Endodermal cell (in vitro differentiated cells): ENCODE measurements around the gene KIZ. TPM values are rescaled to one million over a fixed set of nuclear protein-coding genes. Genes with fewer than 3 reads are reported as not detected.
A peak's percentile ranks its signal among the peaks of the same experiment; 100 is the strongest.

Experiments used
- DNase-seq: peaks from one replicate; pipeline ENCODE4 v3.0.0-alpha.2; 2017
- H3K27ac ChIP-seq: 2 replicates; pipeline ENCODE4 v1.5.1; 2013; ENCODE audit warnings: mild to moderate bottlenecking, low read depth, low read length, moderate library complexity
- H3K27me3 ChIP-seq: 2 replicates; pipeline ENCODE4 v1.6.1; 2013; ENCODE audit warnings: mild to moderate bottlenecking, low read length, moderate library complexity; ENCODE audit not compliant: insufficient read depth, control insufficient read depth, poor library complexity, severe bottlenecking
- H3K36me3 ChIP-seq: 2 replicates; pipeline ENCODE4 v1.7.0; 2013; ENCODE audit warnings: mild to moderate bottlenecking, low read length, moderate library complexity; ENCODE audit not compliant: control insufficient read depth, insufficient read depth
- H3K4me1 ChIP-seq: one replicate; pipeline ENCODE4 v1.7.0; 2013; ENCODE audit warnings: low read length; ENCODE audit not compliant: control insufficient read depth, insufficient read depth
- H3K4me3 ChIP-seq: 2 replicates; pipeline ENCODE4 v1.5.1; 2013; ENCODE audit warnings: mild to moderate bottlenecking, low read length, moderate library complexity
- H3K9ac ChIP-seq: 2 replicates; pipeline ENCODE4 v1.6.1; 2013; ENCODE audit warnings: mild to moderate bottlenecking, low read length, moderate library complexity; ENCODE audit not compliant: poor library complexity, severe bottlenecking; ENCODE audit errors: extremely low read depth
- H3K9me3 ChIP-seq: 2 replicates; pipeline ENCODE4 v1.6.1; 2013; ENCODE audit warnings: mild to moderate bottlenecking, low read length, moderate library complexity; ENCODE audit not compliant: control insufficient read depth
- H3K27ac Mint-ChIP-seq: 2 replicates; pipeline ENCODE4 v1.8.0; 2020; ENCODE audit warnings: mixed read lengths
- H3K27me3 Mint-ChIP-seq: 2 replicates; pipeline ENCODE4 v1.8.0; 2021; ENCODE audit warnings: mild to moderate bottlenecking, mixed read lengths; ENCODE audit not compliant: insufficient read depth
- H3K36me3 Mint-ChIP-seq: 2 replicates; pipeline ENCODE4 v1.8.0; 2020; ENCODE audit warnings: low read depth, mixed read lengths
- H3K4me1 Mint-ChIP-seq: 2 replicates; pipeline ENCODE4 v1.8.0; 2020; ENCODE audit warnings: mixed read lengths
- H3K4me3 Mint-ChIP-seq: 2 replicates; pipeline ENCODE4 v1.8.0; 2020; ENCODE audit warnings: mild to moderate bottlenecking, moderate library complexity, mixed read lengths
- H3K9me3 Mint-ChIP-seq: 2 replicates; pipeline ENCODE4 v1.8.0; 2020; ENCODE audit warnings: mild to moderate bottlenecking, mixed read lengths
- CTCF ChIP-seq: fragments of 200-600 bp; sonication (generic); conservative IDR thresholded peaks from 2 replicates; pipeline ENCODE4 v1.5.0; 2021; ENCODE audit warnings: antibody characterized with exemption, mild to moderate bottlenecking
- WGBS, 2 experiments: methylation state at CpG; one replicate each; pipeline versions ENCODE4 v1.1.5 to v1.1.7; 2013; ENCODE audit warnings: missing lambda C conversion rate in 2 of 2, mixed read lengths in 1 of 2; ENCODE audit not compliant: insufficient coverage in 1 of 2, insufficient read length in 1 of 2; 5-methylcytosine and 5-hydroxymethylcytosine counted together
- total RNA-seq, 2 donors: library from RNA; stranded (reverse); fragmentation: NEBNext Ultra II Directional in 1 of 2; extraction: Animal tissue kit (Norgen Biotek cat#: 25700) in 1 of 2; gene quantifications; 2 replicates in 1 of 2; 3 replicates in 1 of 2; pipeline ENCODE4 v1.2.1, GENCODE V29; 2021

Gene KIZ
- total RNA-seq, 2 donors from 2014 or later = 50.3 to 50.8 TPM

- H3K36me3 Mint-ChIP-seq = peaks cover 10% of the 10 kb centered on the region
- no peaks in the 10 kb centered on the region for H3K9me3 Mint-ChIP-seq
- H3K9me3 ChIP-seq = no peaks in the 10 kb centered on the region
- 15% methylated on average over 1 of the region's 1 CpG; no CpG with 5 or more reads in 1 of the 2 experiments for WGBS, 2 experiments
- no peaks in the 10 kb centered on the region for H3K36me3 ChIP-seq
- H3K27ac ChIP-seq = no peak overlapping the region
- peak overlapping the region; percentile 46 for H3K4me3 Mint-ChIP-seq
- peak overlapping the region; percentile 25 for H3K4me3 ChIP-seq
- H3K9ac ChIP-seq = no peak overlapping the region
- H3K27me3 ChIP-seq = no peaks in the 10 kb centered on the region
- no peaks in the 10 kb centered on the region for H3K27me3 Mint-ChIP-seq
- no peak for TF ChIP-seq CTCF
- H3K4me1 ChIP-seq = peaks cover 17% of the 10 kb centered on the region
- no peak for DNase-seq
- peak overlapping the region; percentile 91 for H3K27ac Mint-ChIP-seq
- peaks cover 65% of the 10 kb centered on the region for H3K4me1 Mint-ChIP-seq
Measured at GRCh38 chr20:21190869-21191268, 65.0 kb downstream of the KIZ start.

- whole genome bisulfite sequencing, 2 experiments = 13 to 19% methylated on average over 1 to 5 of the region's 5 CpGs
- no peaks in the 10 kb centered on the region for H3K9me3 Mint-ChIP-seq
- H3K27ac Mint-ChIP-seq = peak overlapping the region; percentile 91
Measured at GRCh38 chr20:21191839-21192238, 66.0 kb downstream of the KIZ start.

GRCh38 chr20:21202259-21202658 is 76.4 kb downstream of the KIZ start:
- no peak for DNase-seq
- Mint-ChIP-seq H3K27ac (no peak overlapping the region), H3K9me3 (no peaks in the 10 kb centered on the region), H3K4me1 (peaks cover 13% of the 10 kb centered on the region), H3K4me3 (no peak overlapping the region), H3K36me3 (peaks cover 22% of the 10 kb centered on the region), H3K27me3 (no peaks in the 10 kb centered on the region)
- no peaks in the 10 kb centered on the region for H3K36me3 ChIP-seq
- no peak overlapping the region for H3K27ac ChIP-seq
- H3K4me3 ChIP-seq = no peak overlapping the region
- H3K27me3 ChIP-seq = no peaks in the 10 kb centered on the region
- H3K9ac ChIP-seq = no peak overlapping the region
- no peaks in the 10 kb centered on the region for H3K9me3 ChIP-seq
- H3K4me1 ChIP-seq = no peaks in the 10 kb centered on the region
- no peak for TF ChIP-seq CTCF
- WGBS, 2 experiments = 100% methylated on average over 2 of the region's 2 CpGs; no CpG with 5 or more reads in 1 of the 2 experiments

More at GRCh38 chr20:21191839-21192238, 66.0 kb downstream of the KIZ start:
- H3K4me3 Mint-ChIP-seq = peak overlapping the region; percentile 46
- no peak for TF ChIP-seq CTCF
- no peak overlapping the region for H3K27ac ChIP-seq
- H3K27me3 Mint-ChIP-seq = no peaks in the 10 kb centered on the region
- no peak overlapping the region for H3K9ac ChIP-seq
- peak; percentile 86 for DNase-seq
- H3K4me1 Mint-ChIP-seq = peaks cover 66% of the 10 kb centered on the region
- no peaks in the 10 kb centered on the region for H3K27me3 ChIP-seq
- H3K36me3 Mint-ChIP-seq = peaks cover 7% of the 10 kb centered on the region
- no peaks in the 10 kb centered on the region for H3K36me3 ChIP-seq
- H3K4me3 ChIP-seq = peak overlapping the region; percentile 66
- H3K4me1 ChIP-seq = peaks cover 17% of the 10 kb centered on the region
- no peaks in the 10 kb centered on the region for H3K9me3 ChIP-seq
